ENCODE data around the gene LHX6. TPM values are rescaled to one million over a fixed set of nuclear protein-coding genes. Genes with fewer than 3 reads are reported as not detected.

The LHX6 gene
- total RNA-seq, 2 experiments from 2014 or later, result 0.07 to 0.22 TPM

DNA sequence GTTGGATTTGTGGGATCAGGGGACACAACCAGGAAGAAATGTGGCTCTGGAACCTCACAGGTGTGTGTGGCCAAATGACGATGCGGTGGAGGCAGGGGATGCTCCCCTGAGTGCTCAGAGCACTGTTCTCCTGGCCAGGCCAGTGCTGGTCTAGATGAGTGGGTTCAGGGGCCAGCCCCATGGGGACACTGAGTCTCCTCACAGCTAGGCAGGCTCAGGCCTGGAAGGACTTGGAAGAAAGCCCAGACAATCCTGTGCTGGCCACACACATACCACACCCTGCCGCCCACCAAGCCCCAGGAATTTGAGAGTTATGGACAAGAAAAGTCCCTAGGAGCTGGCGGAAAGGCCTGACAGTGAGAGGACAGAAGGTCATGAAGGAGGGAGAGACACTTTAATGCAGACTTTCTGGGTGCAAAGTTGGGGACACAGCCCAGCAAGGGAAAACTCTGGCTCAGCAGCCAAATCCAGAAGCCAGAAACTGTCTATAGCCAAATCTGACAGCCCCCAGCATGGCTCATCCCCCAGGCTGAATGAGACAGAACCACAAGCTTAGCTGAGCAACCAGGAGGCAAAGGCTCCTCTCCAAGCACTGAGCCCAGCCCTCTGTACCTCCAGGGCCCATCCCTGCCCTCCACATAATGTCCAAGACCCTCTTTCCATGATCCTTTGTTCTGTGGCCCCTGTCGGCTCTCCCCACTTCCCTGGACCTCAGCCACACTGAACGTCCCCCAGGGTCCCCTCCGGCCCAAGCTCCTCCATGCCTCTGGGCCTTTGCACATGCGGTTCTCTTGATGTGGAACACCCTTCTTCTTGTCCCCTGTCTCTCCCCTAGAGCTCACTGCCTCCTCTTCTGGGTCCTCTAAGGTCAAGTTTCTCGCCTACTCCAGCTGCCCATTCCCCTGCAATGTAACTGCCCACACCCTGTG is 22.4 kb downstream of the LHX6 start:
- Mint-ChIP-seq H3K36me3 (ENCODE audit: low read depth) (no peaks in the 10 kb centered on the region), H3K4me1 (ENCODE audit: low read depth) (no peaks in the 10 kb centered on the region), H3K9me3 (no peaks in the 10 kb centered on the region), H3K27me3 (peaks cover 9% of the 10 kb centered on the region), H3K4me3 (no peak overlapping the region), H3K27ac (no peak overlapping the region)
- POLR2A ChIA-PET, result interaction anchor here (1.0 to 1.2 kb wide), 2 partner anchors 16 to 37 kb away, joined by 3 read pairs; no protein-coding TSS in a partner anchor
- intact Hi-C loops (cut with micrococcal nuclease), result no loop called here
- ATAC-seq (no peak), DNase-seq (no peak)
- CTCF ChIA-PET, result no interaction called here
- TF ChIP-seq, protein P1, sequence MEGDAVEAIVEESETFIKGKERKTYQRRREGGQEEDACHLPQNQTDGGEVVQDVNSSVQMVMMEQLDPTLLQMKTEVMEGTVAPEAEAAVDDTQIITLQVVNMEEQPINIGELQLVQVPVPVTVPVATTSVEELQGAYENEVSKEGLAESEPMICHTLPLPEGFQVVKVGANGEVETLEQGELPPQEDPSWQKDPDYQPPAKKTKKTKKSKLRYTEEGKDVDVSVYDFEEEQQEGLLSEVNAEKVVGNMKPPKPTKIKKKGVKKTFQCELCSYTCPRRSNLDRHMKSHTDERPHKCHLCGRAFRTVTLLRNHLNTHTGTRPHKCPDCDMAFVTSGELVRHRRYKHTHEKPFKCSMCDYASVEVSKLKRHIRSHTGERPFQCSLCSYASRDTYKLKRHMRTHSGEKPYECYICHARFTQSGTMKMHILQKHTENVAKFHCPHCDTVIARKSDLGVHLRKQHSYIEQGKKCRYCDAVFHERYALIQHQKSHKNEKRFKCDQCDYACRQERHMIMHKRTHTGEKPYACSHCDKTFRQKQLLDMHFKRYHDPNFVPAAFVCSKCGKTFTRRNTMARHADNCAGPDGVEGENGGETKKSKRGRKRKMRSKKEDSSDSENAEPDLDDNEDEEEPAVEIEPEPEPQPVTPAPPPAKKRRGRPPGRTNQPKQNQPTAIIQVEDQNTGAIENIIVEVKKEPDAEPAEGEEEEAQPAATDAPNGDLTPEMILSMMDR (IDR thresholded peaks at IDR 0.05), result no peak

DNA sequence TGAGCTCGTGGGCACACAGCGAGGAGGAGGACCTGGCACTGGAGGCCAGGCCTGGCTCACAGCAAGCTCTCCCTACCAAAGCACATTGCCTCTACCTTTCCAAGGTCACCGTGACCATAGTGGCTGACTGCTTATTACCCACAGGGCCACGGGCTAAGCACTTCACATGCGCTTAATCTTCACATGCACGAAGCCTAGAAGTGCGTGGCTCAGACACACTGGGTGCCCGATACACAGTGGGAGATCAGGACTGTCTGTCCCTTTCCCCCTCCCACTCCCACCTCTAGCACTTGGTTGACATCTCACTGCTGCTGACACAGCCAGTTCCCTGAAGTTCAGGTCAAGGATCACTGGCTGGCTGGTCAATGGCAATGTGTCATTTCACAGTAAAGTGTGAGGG is 23.6 kb downstream of the LHX6 start:
- CTCF ChIA-PET, result no interaction called here
- H3K36me3 Mint-ChIP-seq (ENCODE audit: low read depth), result no peaks in the 10 kb centered on the region
- peaks cover 2% of the 10 kb centered on the region for H3K27me3 Mint-ChIP-seq
- DNase-seq (no peak), ATAC-seq (no peak)
- H3K4me1 Mint-ChIP-seq (ENCODE audit: low read depth), result no peaks in the 10 kb centered on the region
- H3K4me3 Mint-ChIP-seq, result no peak overlapping the region
- TF ChIP-seq, protein P1 (IDR thresholded peaks at IDR 0.05), result no peak
- H3K9me3 Mint-ChIP-seq, result no peaks in the 10 kb centered on the region
- no peak overlapping the region for H3K27ac Mint-ChIP-seq
- intact Hi-C loops (cut with micrococcal nuclease), result no loop called here
- POLR2A ChIA-PET, result no interaction called here

DNA sequence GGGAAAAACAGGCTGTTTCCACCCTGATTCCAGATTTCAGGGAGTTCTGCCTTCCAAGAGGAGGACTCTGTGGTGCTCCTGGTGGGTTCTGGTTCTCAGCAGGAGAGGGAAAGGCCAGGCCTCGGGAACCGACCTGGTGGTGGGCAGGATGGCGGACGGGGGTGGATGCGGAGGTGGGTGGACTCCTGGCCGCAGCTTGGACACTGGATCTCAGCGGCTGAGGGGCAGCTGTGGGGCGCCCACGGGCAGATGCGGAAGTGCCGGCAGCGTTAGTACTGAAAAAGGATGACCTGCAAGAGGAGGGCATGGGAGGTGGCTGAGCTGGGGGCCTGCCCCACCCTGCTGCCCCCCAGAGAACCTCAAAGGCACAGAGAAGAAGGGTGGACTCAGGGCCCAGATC is 24.3 kb downstream of the LHX6 start:
- no peaks in the 10 kb centered on the region for H3K27me3 Mint-ChIP-seq
- POLR2A ChIA-PET, result no interaction called here
- H3K36me3 Mint-ChIP-seq (ENCODE audit: low read depth), result no peaks in the 10 kb centered on the region
- DNase-seq (no peak), ATAC-seq (no peak)
- H3K4me3 Mint-ChIP-seq, result no peak overlapping the region
- CTCF ChIA-PET, result no interaction called here
- H3K9me3 Mint-ChIP-seq, result no peaks in the 10 kb centered on the region
- H3K27ac Mint-ChIP-seq, result no peak overlapping the region
- no peaks in the 10 kb centered on the region for H3K4me1 Mint-ChIP-seq (ENCODE audit: low read depth)
- intact Hi-C loops (cut with micrococcal nuclease), result no loop called here
- TF ChIP-seq, protein P1 (IDR thresholded peaks at IDR 0.05), result no peak

DNA sequence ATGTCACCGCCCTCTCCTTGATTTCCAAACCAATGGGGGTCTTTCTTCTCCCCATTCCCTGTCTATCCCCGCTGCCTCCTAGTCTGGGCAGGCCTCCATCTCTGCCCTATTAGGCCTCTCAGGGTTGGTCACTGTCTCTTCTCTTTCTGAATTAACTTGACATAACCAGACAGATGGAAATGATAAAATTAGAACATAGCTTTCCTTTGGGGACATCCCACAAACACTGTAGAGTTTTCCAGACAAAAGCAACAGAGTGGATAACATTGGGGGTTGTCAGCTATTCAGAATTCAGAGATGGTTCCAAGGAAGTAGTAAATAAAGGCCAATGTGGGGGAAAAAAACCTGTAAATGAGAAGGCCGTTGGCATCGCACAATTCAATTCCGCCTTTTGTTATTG is 24.7 kb downstream of the LHX6 start:
- POLR2A ChIA-PET, result no interaction called here
- no peak overlapping the region for H3K4me3 Mint-ChIP-seq
- TF ChIP-seq, protein P1 (IDR thresholded peaks at IDR 0.05), result no peak
- CTCF ChIA-PET, result no interaction called here
- H3K27ac Mint-ChIP-seq, result no peak overlapping the region
- H3K27me3 Mint-ChIP-seq, result no peaks in the 10 kb centered on the region
- no peaks in the 10 kb centered on the region for H3K9me3 Mint-ChIP-seq
- H3K36me3 Mint-ChIP-seq (ENCODE audit: low read depth), result no peaks in the 10 kb centered on the region
- no peak for DNase-seq
- no peaks in the 10 kb centered on the region for H3K4me1 Mint-ChIP-seq (ENCODE audit: low read depth)
- intact Hi-C loops (cut with micrococcal nuclease), result no loop called here
- ATAC-seq, result no peak

DNA sequence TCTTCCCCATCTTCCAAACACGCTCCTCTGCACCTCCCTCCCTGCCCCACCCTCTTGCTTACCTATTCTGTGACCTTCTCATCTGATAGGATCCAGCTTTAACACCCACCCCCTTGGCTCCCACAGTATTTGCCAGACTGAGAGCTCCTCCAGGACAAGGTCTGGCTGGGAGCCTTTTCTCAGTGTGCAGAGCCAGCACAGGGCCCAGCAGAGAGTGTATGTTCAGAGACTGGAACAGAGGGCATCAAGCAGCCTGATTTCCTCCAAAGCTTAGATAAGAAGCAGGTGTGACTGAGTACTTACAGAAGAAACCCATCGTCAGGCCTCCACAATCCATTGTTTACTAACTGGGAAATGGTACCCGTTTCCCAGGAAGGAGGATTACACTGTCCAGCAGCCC is 26.6 kb downstream of the LHX6 start:
- no peaks in the 10 kb centered on the region for H3K9me3 Mint-ChIP-seq

More for the DNA sequence above, 26.6 kb downstream of the LHX6 start:
- ATAC-seq (no peak), DNase-seq (no peak)
- intact Hi-C loops (cut with micrococcal nuclease), result no loop called here
- no peaks in the 10 kb centered on the region for H3K4me1 Mint-ChIP-seq (ENCODE audit: low read depth)
- ChIA-PET CTCF (no interaction called here), POLR2A (interaction anchor here (0.5 to 1.0 kb wide), 2 partner anchors 12 to 83 kb away, joined by 3 read pairs; no protein-coding TSS in a partner anchor)
- H3K36me3 Mint-ChIP-seq (ENCODE audit: low read depth), result no peaks in the 10 kb centered on the region
- TF ChIP-seq, protein P1 (IDR thresholded peaks at IDR 0.05), result no peak
- H3K4me3 Mint-ChIP-seq, result no peak overlapping the region
- H3K27ac Mint-ChIP-seq, result no peak overlapping the region
- H3K27me3 Mint-ChIP-seq, result peaks cover 3% of the 10 kb centered on the region

Measured in activated CD8-positive, alpha-beta T cell treated with anti-CD3 and anti-CD28 coated beads for 36 hours (primary cell).